HG03064 (cell line): ENCODE measurements around the gene ROPN1.
"Not testable (repeated sequence)": the region's sequence is repeated elsewhere in the genome, so short reads cannot be mapped to it uniquely, and the experiment has no call there.

Experiments
- ATAC-seq: cut with Tn5 transposase; IDR thresholded peaks from one replicate; pipeline ENCODE4 v1.9.1; 2021; ENCODE audit warnings: low read depth; ENCODE audit not compliant: unreplicated experiment

Gene ROPN1

GRCh38 chr3:123991730-123992588 is at the start of gene ROPN1:
Gene ROPN1 (minus strand): TSS chr3:123992124. CDS start chr3:123980481, 11,643 bp downstream.
- not testable (repeated sequence) for ATAC-seq

- no peak for ATAC-seq
Observed at GRCh38 chr3:124041553-124041952, 49.6 kb upstream of the ROPN1 start.

- ATAC-seq, result no peak
Observed at GRCh38 chr3:124037326-124037725, 45.4 kb upstream of the ROPN1 start.

GRCh38 chr3:124036214-124036613 is 44.3 kb upstream of the ROPN1 start:
- not testable (repeated sequence) for ATAC-seq

- ATAC-seq, result no peak
Observed at GRCh38 chr3:124035463-124036121, 43.7 kb upstream of the ROPN1 start.

GRCh38 chr3:124034844-124035152 is 42.9 kb upstream of the ROPN1 start:
- no peak for ATAC-seq

GRCh38 chr3:124034016-124034843 is 42.3 kb upstream of the ROPN1 start:
- no peak for ATAC-seq

GRCh38 chr3:124033360-124034015 is 41.6 kb upstream of the ROPN1 start, which contains the start of gene KALRN:
Gene KALRN (plus strand): TSS chr3:124033369.
- peak; percentile 28 for ATAC-seq

- ATAC-seq, result peak; percentile 93
Observed at GRCh38 chr3:124032881-124033359, 41.0 kb upstream of the ROPN1 start.

- ATAC-seq, result no peak
Observed at GRCh38 chr3:124032311-124032880, 40.5 kb upstream of the ROPN1 start.

GRCh38 chr3:124026516-124026915 is 34.6 kb upstream of the ROPN1 start:
- no peak for ATAC-seq

- ATAC-seq, result not testable (repeated sequence)
Observed at GRCh38 chr3:124023531-124023930, 31.6 kb upstream of the ROPN1 start.

GRCh38 chr3:124019291-124019690 is 27.4 kb upstream of the ROPN1 start:
- ATAC-seq, result no peak

- not testable (repeated sequence) for ATAC-seq
Observed at GRCh38 chr3:124017502-124017901, 25.6 kb upstream of the ROPN1 start.

- not testable (repeated sequence) for ATAC-seq
Observed at GRCh38 chr3:124016483-124016882, 24.6 kb upstream of the ROPN1 start.

- no peak for ATAC-seq
Observed at GRCh38 chr3:124014366-124014942, 22.5 kb upstream of the ROPN1 start.

- not testable (repeated sequence) for ATAC-seq
Observed at GRCh38 chr3:124008321-124008720, 16.4 kb upstream of the ROPN1 start.

- ATAC-seq, result no peak
Observed at GRCh38 chr3:124007186-124007585, 15.3 kb upstream of the ROPN1 start.

- not testable (repeated sequence) for ATAC-seq
Observed at GRCh38 chr3:124002405-124003079, 10.6 kb upstream of the ROPN1 start.
